Liver (tissue), 9 donors: ENCODE data around the gene PJA1. TPM values are rescaled to one million over a fixed set of nuclear protein-coding genes. Genes with fewer than 3 reads are reported as not detected.

ENCODE experiments used
- DNase-seq: peaks from one replicate; pipeline ENCODE4 v3.0.0-alpha.2; 2017; ENCODE audit warnings: low spot score
- H3K27ac ChIP-seq, 2 donors: one replicate each; pipeline ENCODE4 v1.7.0; 2013; ENCODE audit warnings: inconsistent platforms in 2 of 2, low read length in 2 of 2, control low read depth in 1 of 2, low read depth in 1 of 2, mild to moderate bottlenecking in 1 of 2
- H3K27me3 ChIP-seq, 4 donors: one replicate each; pipeline versions ENCODE4 v1.6.1 to v1.7.0; 2013; ENCODE audit warnings: low read length in 3 of 4, inconsistent platforms in 1 of 4, mild to moderate bottlenecking in 1 of 4, moderate library complexity in 1 of 4; ENCODE audit not compliant: control insufficient read depth in 4 of 4, insufficient read depth in 4 of 4
- H3K36me3 ChIP-seq, 4 donors: one replicate each; pipeline versions ENCODE4 v1.6.1 to v1.7.0; 2013; ENCODE audit warnings: low read length in 3 of 4, mild to moderate bottlenecking in 3 of 4, low read depth in 1 of 4, moderate library complexity in 1 of 4; ENCODE audit not compliant: control insufficient read depth in 4 of 4, insufficient read depth in 3 of 4
- H3K4me1 ChIP-seq, 4 donors: one replicate each; pipeline versions ENCODE4 v1.6.1 to v1.7.0; 2013; ENCODE audit warnings: low read length in 3 of 4, mild to moderate bottlenecking in 3 of 4, moderate library complexity in 1 of 4; ENCODE audit not compliant: control insufficient read depth in 4 of 4, insufficient read depth in 4 of 4
- H3K4me3 ChIP-seq, 3 donors: one replicate each; pipeline versions ENCODE4 v1.6.1 to v1.7.0; 2013; ENCODE audit warnings: low read length in 3 of 3, control low read depth in 1 of 3, low read depth in 1 of 3, mild to moderate bottlenecking in 1 of 3
- H3K9ac ChIP-seq, 2 donors: one replicate each; pipeline ENCODE4 v1.7.0; 2013; ENCODE audit warnings: low read length in 2 of 2, mild to moderate bottlenecking in 2 of 2, moderate library complexity in 2 of 2, control low read depth in 1 of 2, low read depth in 1 of 2
- H3K9me3 ChIP-seq, 4 donors: one replicate each; pipeline versions ENCODE4 v1.6.1 to v1.7.0; 2013; ENCODE audit warnings: low read length in 3 of 4; ENCODE audit not compliant: control insufficient read depth in 4 of 4
- EGR1 ChIP-seq, 2 donors: IDR thresholded peaks; 2 replicates each; pipeline ENCODE4 v1.6.1; 2016 to 2018; ENCODE audit warnings: antibody characterized with exemption in 2 of 2, low read depth in 2 of 2
- FOXA1 ChIP-seq: IDR thresholded peaks from 2 replicates; pipeline ENCODE4 v1.6.1; 2016; ENCODE audit warnings: antibody characterized with exemption
- FOXA2 ChIP-seq: IDR thresholded peaks from 2 replicates; pipeline ENCODE4 v1.6.1; 2016; ENCODE audit warnings: antibody characterized with exemption
- GABPA ChIP-seq, 2 donors: IDR thresholded peaks in 1 of 2; conservative IDR thresholded peaks in 1 of 2; 2 replicates each; pipeline ENCODE4 v1.6.1; 2016; ENCODE audit warnings: antibody characterized with exemption in 2 of 2, mild to moderate bottlenecking in 1 of 2, moderate library complexity in 1 of 2
- HNF4A ChIP-seq, 2 donors: conservative IDR thresholded peaks; 2 replicates each; pipeline ENCODE4 v1.6.1; 2016; ENCODE audit warnings: antibody characterized with exemption in 2 of 2, mild to moderate bottlenecking in 2 of 2
- HNF4G ChIP-seq: IDR thresholded peaks from 2 replicates; pipeline ENCODE4 v1.6.1; 2016; ENCODE audit warnings: antibody characterized with exemption
- JUND ChIP-seq, 2 donors: IDR thresholded peaks; 2 replicates each; pipeline ENCODE4 v1.6.1; 2016; ENCODE audit warnings: antibody characterized with exemption in 2 of 2
- NR2F2 ChIP-seq: IDR thresholded peaks from 2 replicates; pipeline ENCODE4 v1.6.1; 2016; ENCODE audit warnings: antibody characterized with exemption
- RXRA ChIP-seq, 2 donors: IDR thresholded peaks; 2 replicates each; pipeline ENCODE4 v1.6.1; 2017 to 2018; ENCODE audit warnings: antibody characterized with exemption in 2 of 2, mild to moderate bottlenecking in 1 of 2
- SP1 ChIP-seq: IDR thresholded peaks from 2 replicates; pipeline ENCODE4 v1.6.1; 2018; ENCODE audit warnings: antibody characterized with exemption, mild to moderate bottlenecking
- YY1 ChIP-seq: IDR thresholded peaks from 2 replicates; pipeline ENCODE4 v1.6.1; 2016; ENCODE audit warnings: antibody characterized with exemption, mild to moderate bottlenecking
- WGBS: extraction: QIAGEN DNeasy Blood & Tissue Kit; methylation state at CpG from one replicate; pipeline ENCODE4 v1.1.7; 2013; 5-methylcytosine and 5-hydroxymethylcytosine counted together
- polyA plus RNA-seq, 2 donors: library from polyadenylated mRNA; stranded (reverse) in 1 of 2; unstranded in 1 of 2; fragments of 200-250 nt in 1 of 2; fragments of >200 nt in 1 of 2; fragmentation: Nextera tagmentation in 1 of 2; extraction: Ambion mirVana in 1 of 2; gene quantifications; one replicate each; pipeline versions ENCODE4 v1.2.1 to v1.2.3, GENCODE V29; 2013 to 2015
- total RNA-seq, 2 donors: library from RNA; depleted of rRNA; stranded (reverse); fragments of >200 nt; gene quantifications; one replicate each; pipeline ENCODE4 v1.2.3, GENCODE V29; 2014
- TF ChIP-seq, protein P1 (sequence below): fragments of 150-350 bp; IDR thresholded peaks from 2 replicates; pipeline ENCODE4 v1.5.1; 2017; ENCODE audit warnings: improper control_type of control experiment, low read depth, low read length; ENCODE audit not compliant: missing input control
- TF ChIP-seq, protein P2 (sequence below): IDR thresholded peaks from 2 replicates; pipeline ENCODE4 v1.6.1; 2016; ENCODE audit warnings: antibody characterized with exemption
- TF ChIP-seq, protein P3 (sequence below): IDR thresholded peaks from 2 replicates; pipeline ENCODE4 v1.6.1; 2016; ENCODE audit warnings: antibody characterized with exemption
- TF ChIP-seq, protein P4 (sequence below): IDR thresholded peaks from 2 replicates; pipeline ENCODE4 v1.6.1; 2016; ENCODE audit warnings: antibody characterized with exemption
- donor health status: healthy.
- donor health status: healthy.
- donor health status: healthy.
- donor health status: healthy.
- donor health status: healthy.

The PJA1 gene
- total and polyA plus RNA-seq, 4 donors, result 4.6 to 6.0 (median 5.0) TPM

DNA sequence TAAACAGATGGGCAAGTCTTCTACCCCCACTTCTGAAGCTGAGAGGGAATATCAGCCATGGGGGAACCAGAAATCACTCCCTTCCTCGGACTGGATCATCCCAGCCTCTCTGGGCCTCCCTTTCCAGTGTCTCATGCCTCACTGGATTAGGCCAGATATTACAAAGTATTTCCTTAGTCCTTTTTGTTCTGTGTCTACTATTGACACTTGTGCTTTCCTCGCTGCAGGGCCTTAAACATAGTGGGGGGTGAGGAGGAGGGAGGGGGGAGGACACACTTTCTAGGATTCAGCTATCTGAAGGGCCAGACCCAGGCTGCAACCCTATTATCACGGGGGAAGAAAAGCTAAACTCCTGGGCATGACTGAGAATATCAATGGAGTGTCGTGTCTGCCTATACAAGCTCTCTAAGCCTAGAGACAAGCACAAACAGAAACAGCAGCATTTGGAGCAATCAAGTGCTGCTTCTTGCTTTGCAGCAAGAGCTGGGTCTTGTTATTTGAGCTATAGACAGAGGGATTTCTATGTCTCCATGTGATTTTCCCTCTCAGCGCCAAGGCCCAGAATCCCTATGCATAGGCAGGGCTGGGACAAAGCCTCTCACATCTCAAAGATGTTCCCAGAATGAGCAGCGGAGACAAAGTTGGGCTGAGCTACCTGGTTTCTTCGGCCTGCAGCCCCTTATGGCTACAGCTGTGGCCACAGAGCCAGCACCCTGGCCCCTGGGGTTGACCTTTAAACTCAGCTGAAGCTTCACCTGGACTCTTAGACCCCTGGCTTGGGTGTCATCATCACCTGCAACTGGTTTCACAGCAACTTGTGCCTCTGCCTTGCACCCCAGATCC, 20.2 kb downstream of the PJA1 start:
- WGBS, result 84% methylated on average over 7 of the region's 7 CpGs
- H3K27ac ChIP-seq, result no peak overlapping the region
- H3K27me3 ChIP-seq, result peaks cover 0 to 3% (median 0%) of the 10 kb centered on the region in 4 donors
- H3K4me1 ChIP-seq, result no peaks in the 10 kb centered on the region
- H3K9me3 ChIP-seq, result no peaks in the 10 kb centered on the region
- no peak overlapping the region for H3K4me3 ChIP-seq
- no peak for TF ChIP-seq GABPA (IDR thresholded peaks at IDR 0.05 in 1 of 2, conservative IDR thresholded peaks at IDR 0.05 in 1 of 2)
- TF ChIP-seq SP1, result no peak
- TF ChIP-seq HNF4G, result no peak
- TF ChIP-seq, protein P1, sequence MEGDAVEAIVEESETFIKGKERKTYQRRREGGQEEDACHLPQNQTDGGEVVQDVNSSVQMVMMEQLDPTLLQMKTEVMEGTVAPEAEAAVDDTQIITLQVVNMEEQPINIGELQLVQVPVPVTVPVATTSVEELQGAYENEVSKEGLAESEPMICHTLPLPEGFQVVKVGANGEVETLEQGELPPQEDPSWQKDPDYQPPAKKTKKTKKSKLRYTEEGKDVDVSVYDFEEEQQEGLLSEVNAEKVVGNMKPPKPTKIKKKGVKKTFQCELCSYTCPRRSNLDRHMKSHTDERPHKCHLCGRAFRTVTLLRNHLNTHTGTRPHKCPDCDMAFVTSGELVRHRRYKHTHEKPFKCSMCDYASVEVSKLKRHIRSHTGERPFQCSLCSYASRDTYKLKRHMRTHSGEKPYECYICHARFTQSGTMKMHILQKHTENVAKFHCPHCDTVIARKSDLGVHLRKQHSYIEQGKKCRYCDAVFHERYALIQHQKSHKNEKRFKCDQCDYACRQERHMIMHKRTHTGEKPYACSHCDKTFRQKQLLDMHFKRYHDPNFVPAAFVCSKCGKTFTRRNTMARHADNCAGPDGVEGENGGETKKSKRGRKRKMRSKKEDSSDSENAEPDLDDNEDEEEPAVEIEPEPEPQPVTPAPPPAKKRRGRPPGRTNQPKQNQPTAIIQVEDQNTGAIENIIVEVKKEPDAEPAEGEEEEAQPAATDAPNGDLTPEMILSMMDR, result no peak
- no peak for TF ChIP-seq RXRA (IDR thresholded peaks at IDR 0.05)
- TF ChIP-seq, protein P2, sequence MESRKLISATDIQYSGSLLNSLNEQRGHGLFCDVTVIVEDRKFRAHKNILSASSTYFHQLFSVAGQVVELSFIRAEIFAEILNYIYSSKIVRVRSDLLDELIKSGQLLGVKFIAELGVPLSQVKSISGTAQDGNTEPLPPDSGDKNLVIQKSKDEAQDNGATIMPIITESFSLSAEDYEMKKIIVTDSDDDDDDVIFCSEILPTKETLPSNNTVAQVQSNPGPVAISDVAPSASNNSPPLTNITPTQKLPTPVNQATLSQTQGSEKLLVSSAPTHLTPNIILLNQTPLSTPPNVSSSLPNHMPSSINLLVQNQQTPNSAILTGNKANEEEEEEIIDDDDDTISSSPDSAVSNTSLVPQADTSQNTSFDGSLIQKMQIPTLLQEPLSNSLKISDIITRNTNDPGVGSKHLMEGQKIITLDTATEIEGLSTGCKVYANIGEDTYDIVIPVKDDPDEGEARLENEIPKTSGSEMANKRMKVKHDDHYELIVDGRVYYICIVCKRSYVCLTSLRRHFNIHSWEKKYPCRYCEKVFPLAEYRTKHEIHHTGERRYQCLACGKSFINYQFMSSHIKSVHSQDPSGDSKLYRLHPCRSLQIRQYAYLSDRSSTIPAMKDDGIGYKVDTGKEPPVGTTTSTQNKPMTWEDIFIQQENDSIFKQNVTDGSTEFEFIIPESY, result no peak
- no peak for TF ChIP-seq NR2F2
- TF ChIP-seq FOXA2, result no peak
- TF ChIP-seq FOXA1, result no peak
- no peak for DNase-seq
- no peaks in the 10 kb centered on the region for H3K36me3 ChIP-seq
- no peak overlapping the region for H3K9ac ChIP-seq

DNA sequence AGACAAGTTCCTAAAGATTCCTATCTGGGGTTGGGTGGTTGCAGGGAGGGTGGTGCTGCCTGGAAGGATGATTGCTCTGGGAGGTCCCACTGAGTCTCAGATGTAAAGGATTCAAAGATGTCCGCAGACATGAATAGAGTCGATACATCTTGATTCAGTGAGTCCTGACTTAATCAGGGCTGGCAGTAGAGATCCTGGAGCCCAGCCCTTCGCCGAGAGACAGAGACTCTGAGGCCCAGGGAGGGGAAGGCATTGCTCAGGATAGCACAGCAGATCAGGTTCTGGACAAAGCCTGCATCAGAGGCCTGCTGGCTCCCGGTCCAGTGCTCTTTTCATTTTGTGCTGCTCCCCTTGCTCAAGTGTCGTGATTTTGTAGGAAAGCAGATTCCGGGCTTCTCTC, 21.7 kb downstream of the PJA1 start:
- Histone ChIP-seq H3K36me3 (no peaks in the 10 kb centered on the region), H3K27me3 (no peaks in the 10 kb centered on the region), H3K4me1 (no peaks in the 10 kb centered on the region), H3K4me3 (no peak overlapping the region), H3K9ac (no peak overlapping the region), H3K9me3 (no peaks in the 10 kb centered on the region), H3K27ac (no peak overlapping the region)
- TF ChIP-seq HNF4A (conservative IDR thresholded peaks at IDR 0.05) (no peak), RXRA (IDR thresholded peaks at IDR 0.05) (no peak), FOXA1 (no peak), JUND (IDR thresholded peaks at IDR 0.05) (no peak), EGR1 (IDR thresholded peaks at IDR 0.05; ENCODE audit: low read depth in 2 of 2) (no peak), YY1 (no peak), NR2F2 (no peak)
- TF ChIP-seq, protein P3, sequence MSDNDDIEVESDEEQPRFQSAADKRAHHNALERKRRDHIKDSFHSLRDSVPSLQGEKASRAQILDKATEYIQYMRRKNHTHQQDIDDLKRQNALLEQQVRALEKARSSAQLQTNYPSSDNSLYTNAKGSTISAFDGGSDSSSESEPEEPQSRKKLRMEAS, result no peak
- TF ChIP-seq, protein P4, sequence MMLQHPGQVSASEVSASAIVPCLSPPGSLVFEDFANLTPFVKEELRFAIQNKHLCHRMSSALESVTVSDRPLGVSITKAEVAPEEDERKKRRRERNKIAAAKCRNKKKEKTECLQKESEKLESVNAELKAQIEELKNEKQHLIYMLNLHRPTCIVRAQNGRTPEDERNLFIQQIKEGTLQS, result no peak
- 94% methylated on average over 7 of the region's 7 CpGs for WGBS
- DNase-seq, result no peak
